Astrocyte (in vitro differentiated cells and primary cell): ENCODE measurements around the gene RAD51AP1. TPM values are rescaled to one million over a fixed set of nuclear protein-coding genes. Genes with fewer than 3 reads are reported as not detected.

Source experiments
- DNase-seq: peaks from one replicate; pipeline ENCODE4 v3.0.0-alpha.2; 2010; ENCODE audit warnings: low read depth
- FAIRE-seq: peaks from 2 replicates; lab custom pipeline; 2011; peaks lifted over from hg19 to GRCh38; lab: Jason Lieb, UNC
- H2AFZ ChIP-seq: 2 replicates; pipeline ENCODE4 v1.6.0; 2012; ENCODE audit warnings: low read depth, low read length, inconsistent platforms
- H3K27ac ChIP-seq: 2 replicates; pipeline ENCODE4 v1.5.1; 2011; ENCODE audit warnings: low read depth, low read length, inconsistent platforms
- H3K27me3 ChIP-seq: 2 replicates; pipeline ENCODE4 v1.6.0; 2011; ENCODE audit warnings: low read length, inconsistent platforms; ENCODE audit not compliant: insufficient read depth
- H3K36me3 ChIP-seq: 2 replicates; pipeline ENCODE4 v1.5.1; 2011; ENCODE audit warnings: low read length, inconsistent platforms; ENCODE audit not compliant: insufficient read depth
- H3K4me1 ChIP-seq: 2 replicates; pipeline ENCODE4 v1.5.1; 2011; ENCODE audit warnings: low read length, inconsistent platforms; ENCODE audit not compliant: insufficient read depth
- H3K4me2 ChIP-seq: 2 replicates; pipeline ENCODE4 v1.6.0; 2012; ENCODE audit warnings: low read length, inconsistent platforms
- H3K4me3 ChIP-seq: 2 replicates; pipeline ENCODE4 v1.5.1; 2011; ENCODE audit warnings: low read depth, mild to moderate bottlenecking, low read length, inconsistent platforms; ENCODE audit not compliant: insufficient read depth
- H3K79me2 ChIP-seq: 2 replicates; pipeline ENCODE4 v1.6.0; 2012; ENCODE audit warnings: mild to moderate bottlenecking, low read length, inconsistent platforms; ENCODE audit not compliant: insufficient read depth
- H3K9ac ChIP-seq: 2 replicates; pipeline ENCODE4 v1.6.0; 2012; ENCODE audit warnings: mild to moderate bottlenecking, low read length, inconsistent platforms
- H3K9me3 ChIP-seq: 2 replicates; pipeline ENCODE4 v1.5.1; 2012; ENCODE audit warnings: low read depth, mild to moderate bottlenecking, low read length, inconsistent platforms; ENCODE audit not compliant: insufficient read depth
- H4K20me1 ChIP-seq: 2 replicates; pipeline ENCODE4 v1.6.0; 2012; ENCODE audit warnings: low read length, inconsistent platforms; ENCODE audit not compliant: insufficient read depth
- H3K27ac Mint-ChIP-seq: one replicate; pipeline ENCODE4 v1.8.0; 2021; ENCODE audit warnings: mild to moderate bottlenecking, mixed read lengths; ENCODE audit not compliant: unreplicated experiment
- H3K27me3 Mint-ChIP-seq: one replicate; pipeline ENCODE4 v1.8.0; 2021; ENCODE audit warnings: low read depth, mixed read lengths; ENCODE audit not compliant: unreplicated experiment
- H3K36me3 Mint-ChIP-seq: one replicate; pipeline ENCODE4 v1.8.0; 2021; ENCODE audit warnings: low read depth, mixed read lengths; ENCODE audit not compliant: unreplicated experiment
- H3K4me1 Mint-ChIP-seq: one replicate; pipeline ENCODE4 v1.8.0; 2021; ENCODE audit warnings: low read depth, mixed read lengths; ENCODE audit not compliant: unreplicated experiment
- H3K4me3 Mint-ChIP-seq: one replicate; pipeline ENCODE4 v1.8.0; 2021; ENCODE audit warnings: mild to moderate bottlenecking, moderate library complexity, mixed read lengths; ENCODE audit not compliant: unreplicated experiment
- H3K9me3 Mint-ChIP-seq: one replicate; pipeline ENCODE4 v1.8.0; 2021; ENCODE audit warnings: mild to moderate bottlenecking, mixed read lengths; ENCODE audit not compliant: unreplicated experiment
- CTCF ChIP-seq: IDR thresholded peaks from 2 replicates; pipeline ENCODE4 v1.5.1; 2011; ENCODE audit warnings: low read depth, mild to moderate bottlenecking, inconsistent platforms, low read length, moderate library complexity; ENCODE audit not compliant: insufficient read depth
- EZH2 ChIP-seq: IDR thresholded peaks from 2 replicates; pipeline ENCODE4 v1.6.1; 2012; ENCODE audit warnings: mild to moderate bottlenecking, low read length, inconsistent platforms; ENCODE audit not compliant: insufficient read depth
- total RNA-seq: library from RNA; stranded (reverse); gene quantifications from 2 replicates; pipeline ENCODE4 v1.2.1, GENCODE V29; 2021

Gene RAD51AP1
- total RNA-seq, 1 donor from 2014 or later = 5.3 TPM

- Mint-ChIP-seq H3K4me3 (no peak overlapping the region), H3K4me1 (peaks cover 5% of the 10 kb centered on the region), H3K36me3 (no peaks in the 10 kb centered on the region), H3K27ac (no peak overlapping the region), H3K27me3 (peaks cover 12% of the 10 kb centered on the region), H3K9me3 (no peaks in the 10 kb centered on the region)
- Histone ChIP-seq H3K27ac (no peak overlapping the region), H2AFZ (no peak overlapping the region), H3K27me3 (no peaks in the 10 kb centered on the region), H3K36me3 (no peaks in the 10 kb centered on the region), H3K4me3 (no peak overlapping the region), H3K9me3 (no peaks in the 10 kb centered on the region), H3K4me1 (no peaks in the 10 kb centered on the region), H3K4me2 (no peak overlapping the region), H4K20me1 (no peaks in the 10 kb centered on the region), H3K79me2 (no peaks in the 10 kb centered on the region), H3K9ac (no peak overlapping the region)
- DNase-seq (no peak), FAIRE-seq (no peak)
- TF ChIP-seq CTCF (no peak), EZH2 (no peak)
These were observed 28.6 kb downstream of the RAD51AP1 start for GRCh38 chr12:4567073-4567881.

- TF ChIP-seq CTCF = no peak
- H3K27ac Mint-ChIP-seq = no peak overlapping the region
- H3K36me3 Mint-ChIP-seq = no peaks in the 10 kb centered on the region
- H3K4me3 Mint-ChIP-seq = no peak overlapping the region
- no peak overlapping the region for H3K4me3 ChIP-seq
- no peaks in the 10 kb centered on the region for H3K9me3 Mint-ChIP-seq
- FAIRE-seq (no peak), DNase-seq (no peak)
- no peaks in the 10 kb centered on the region for H3K9me3 ChIP-seq
- no peaks in the 10 kb centered on the region for H3K27me3 ChIP-seq
- no peaks in the 10 kb centered on the region for H3K79me2 ChIP-seq
- H3K27ac ChIP-seq = no peak overlapping the region
- H3K4me1 Mint-ChIP-seq = peaks cover 3% of the 10 kb centered on the region
- no peak overlapping the region for H2AFZ ChIP-seq
- H3K4me1 ChIP-seq = no peaks in the 10 kb centered on the region
- no peaks in the 10 kb centered on the region for H4K20me1 ChIP-seq
- H3K27me3 Mint-ChIP-seq = peaks cover 9% of the 10 kb centered on the region
- H3K4me2 ChIP-seq = no peak overlapping the region
- no peaks in the 10 kb centered on the region for H3K36me3 ChIP-seq
- no peak overlapping the region for H3K9ac ChIP-seq
These were observed 30.6 kb downstream of the RAD51AP1 start for GRCh38 chr12:4569261-4569660.

- peaks cover 3% of the 10 kb centered on the region for H3K4me1 Mint-ChIP-seq
- H3K36me3 ChIP-seq = no peaks in the 10 kb centered on the region
- no peaks in the 10 kb centered on the region for H4K20me1 ChIP-seq
- no peak overlapping the region for H3K4me2 ChIP-seq
- DNase-seq (no peak), FAIRE-seq (no peak)
- H3K27me3 Mint-ChIP-seq = peaks cover 2% of the 10 kb centered on the region
- no peaks in the 10 kb centered on the region for H3K4me1 ChIP-seq
- no peaks in the 10 kb centered on the region for H3K9me3 ChIP-seq
- no peak overlapping the region for H3K27ac ChIP-seq
- no peak overlapping the region for H3K27ac Mint-ChIP-seq
- no peak overlapping the region for H3K4me3 ChIP-seq
- H3K79me2 ChIP-seq = no peaks in the 10 kb centered on the region
- H3K27me3 ChIP-seq = no peaks in the 10 kb centered on the region
- H3K9me3 Mint-ChIP-seq = no peaks in the 10 kb centered on the region
- H3K9ac ChIP-seq = no peak overlapping the region
- TF ChIP-seq CTCF (no peak), EZH2 (no peak)
- no peak overlapping the region for H2AFZ ChIP-seq
- H3K4me3 Mint-ChIP-seq = no peak overlapping the region
- H3K36me3 Mint-ChIP-seq = no peaks in the 10 kb centered on the region
These were observed 34.0 kb downstream of the RAD51AP1 start for GRCh38 chr12:4572680-4573079.
